ENCODE data around the gene STARD5. TPM values are rescaled to one million over a fixed set of nuclear protein-coding genes. Genes with fewer than 3 reads are reported as not detected.

The STARD5 gene
- total RNA-seq, 1 experiment from 2014 or later = 3.4 TPM

DNA sequence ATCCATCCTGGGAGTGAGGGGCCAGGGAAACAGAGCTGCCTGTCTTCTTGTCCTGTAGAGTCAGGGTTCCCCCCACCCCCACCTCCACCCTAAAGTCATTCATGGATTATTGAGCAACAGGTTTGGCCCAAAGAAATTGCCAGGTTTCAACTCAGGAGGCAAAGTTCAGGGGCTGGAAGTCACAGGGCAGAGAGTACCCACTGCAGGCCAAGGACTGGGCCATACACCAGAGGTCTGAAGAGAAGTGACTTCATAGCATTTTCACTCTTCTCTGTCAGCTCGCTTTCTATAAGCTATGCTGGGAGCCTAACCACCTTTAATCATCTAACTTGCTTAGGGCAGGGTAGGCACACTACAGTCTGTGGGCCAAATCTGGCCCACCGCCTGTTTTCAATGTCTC, 50.1 kb downstream of the STARD5 start:
- no peak overlapping the region for H3K27ac Mint-ChIP-seq (ENCODE audit: low read depth, unreplicated experiment)
- TF ChIP-seq, protein P1, sequence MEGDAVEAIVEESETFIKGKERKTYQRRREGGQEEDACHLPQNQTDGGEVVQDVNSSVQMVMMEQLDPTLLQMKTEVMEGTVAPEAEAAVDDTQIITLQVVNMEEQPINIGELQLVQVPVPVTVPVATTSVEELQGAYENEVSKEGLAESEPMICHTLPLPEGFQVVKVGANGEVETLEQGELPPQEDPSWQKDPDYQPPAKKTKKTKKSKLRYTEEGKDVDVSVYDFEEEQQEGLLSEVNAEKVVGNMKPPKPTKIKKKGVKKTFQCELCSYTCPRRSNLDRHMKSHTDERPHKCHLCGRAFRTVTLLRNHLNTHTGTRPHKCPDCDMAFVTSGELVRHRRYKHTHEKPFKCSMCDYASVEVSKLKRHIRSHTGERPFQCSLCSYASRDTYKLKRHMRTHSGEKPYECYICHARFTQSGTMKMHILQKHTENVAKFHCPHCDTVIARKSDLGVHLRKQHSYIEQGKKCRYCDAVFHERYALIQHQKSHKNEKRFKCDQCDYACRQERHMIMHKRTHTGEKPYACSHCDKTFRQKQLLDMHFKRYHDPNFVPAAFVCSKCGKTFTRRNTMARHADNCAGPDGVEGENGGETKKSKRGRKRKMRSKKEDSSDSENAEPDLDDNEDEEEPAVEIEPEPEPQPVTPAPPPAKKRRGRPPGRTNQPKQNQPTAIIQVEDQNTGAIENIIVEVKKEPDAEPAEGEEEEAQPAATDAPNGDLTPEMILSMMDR (IDR thresholded peaks at IDR 0.05; ENCODE audit: unreplicated experiment) = no peak
- no peak overlapping the region for H3K4me3 Mint-ChIP-seq (ENCODE audit: unreplicated experiment)
- peaks cover 6% of the 10 kb centered on the region for H3K4me1 Mint-ChIP-seq (ENCODE audit: insufficient read depth, unreplicated experiment)
- no peak for DNase-seq (ENCODE audit: unreplicated experiment)
- no peaks in the 10 kb centered on the region for H3K36me3 Mint-ChIP-seq (ENCODE audit: insufficient read depth, unreplicated experiment)
- CTCF ChIA-PET = interaction anchor here (0.8 to 16.3 kb wide), 8 partner anchors 8 to 165 kb away, joined by 4 to 318 read pairs (median 15); no protein-coding TSS in a partner anchor
- intact Hi-C loops (cut with micrococcal nuclease) = loop anchor here (10.0 kb wide), 1 partner anchor 671 kb away; no protein-coding TSS in a partner anchor
- H3K9me3 Mint-ChIP-seq (ENCODE audit: unreplicated experiment) = peaks cover 7% of the 10 kb centered on the region
- no peaks in the 10 kb centered on the region for H3K27me3 Mint-ChIP-seq (ENCODE audit: insufficient read depth, unreplicated experiment)
- POLR2A ChIA-PET = interaction anchor here (0.9 to 3.0 kb wide), 3 partner anchors 126 to 658 kb away, joined by 3 to 15 read pairs (median 5); no protein-coding TSS in a partner anchor
- BruUV-seq (replicated peaks) = no TSS peak

DNA sequence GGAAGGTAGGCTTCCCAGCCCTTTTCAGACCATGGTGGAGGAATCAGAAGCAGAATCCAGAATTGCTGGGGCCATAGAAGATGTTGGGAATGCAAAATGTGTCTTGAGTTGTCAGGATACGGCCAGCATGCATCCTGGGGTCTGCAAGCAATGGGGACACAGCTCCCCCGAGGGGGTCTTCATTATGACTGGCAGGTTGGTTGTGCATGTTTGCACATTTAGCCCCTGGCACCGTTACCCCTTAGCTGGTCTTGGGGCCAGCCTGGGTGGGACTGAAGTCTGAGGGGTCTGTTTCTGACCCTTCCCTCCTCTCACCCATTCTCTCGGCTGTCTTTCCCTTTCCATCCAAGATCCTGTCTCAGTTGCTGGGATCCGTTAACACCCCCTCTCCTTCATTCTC, 50.7 kb downstream of the STARD5 start:
- no peak overlapping the region for H3K27ac Mint-ChIP-seq (ENCODE audit: low read depth, unreplicated experiment)
- H3K4me1 Mint-ChIP-seq (ENCODE audit: insufficient read depth, unreplicated experiment) = peaks cover 6% of the 10 kb centered on the region
- H3K36me3 Mint-ChIP-seq (ENCODE audit: insufficient read depth, unreplicated experiment) = no peaks in the 10 kb centered on the region
- DNase-seq (ENCODE audit: unreplicated experiment) = no peak
- intact Hi-C loops (cut with micrococcal nuclease) = loop anchor here (10.0 kb wide), 1 partner anchor 672 kb away; no protein-coding TSS in a partner anchor
- ChIA-PET CTCF (interaction anchor here (1.1 to 16.3 kb wide), 5 partner anchors 8 to 285 kb away, joined by 3 to 318 read pairs (median 20); no protein-coding TSS in a partner anchor), POLR2A (interaction anchor here (0.6 to 1.8 kb wide), 3 partner anchors 129 to 658 kb away, joined by 3 to 5 read pairs (median 3); no protein-coding TSS in a partner anchor)
- no peak overlapping the region for H3K4me3 Mint-ChIP-seq (ENCODE audit: unreplicated experiment)
- BruUV-seq (replicated peaks) = no TSS peak
- peaks cover 7% of the 10 kb centered on the region for H3K9me3 Mint-ChIP-seq (ENCODE audit: unreplicated experiment)
- H3K27me3 Mint-ChIP-seq (ENCODE audit: insufficient read depth, unreplicated experiment) = no peaks in the 10 kb centered on the region
- TF ChIP-seq, protein P1 (IDR thresholded peaks at IDR 0.05; ENCODE audit: unreplicated experiment) = no peak

DNA sequence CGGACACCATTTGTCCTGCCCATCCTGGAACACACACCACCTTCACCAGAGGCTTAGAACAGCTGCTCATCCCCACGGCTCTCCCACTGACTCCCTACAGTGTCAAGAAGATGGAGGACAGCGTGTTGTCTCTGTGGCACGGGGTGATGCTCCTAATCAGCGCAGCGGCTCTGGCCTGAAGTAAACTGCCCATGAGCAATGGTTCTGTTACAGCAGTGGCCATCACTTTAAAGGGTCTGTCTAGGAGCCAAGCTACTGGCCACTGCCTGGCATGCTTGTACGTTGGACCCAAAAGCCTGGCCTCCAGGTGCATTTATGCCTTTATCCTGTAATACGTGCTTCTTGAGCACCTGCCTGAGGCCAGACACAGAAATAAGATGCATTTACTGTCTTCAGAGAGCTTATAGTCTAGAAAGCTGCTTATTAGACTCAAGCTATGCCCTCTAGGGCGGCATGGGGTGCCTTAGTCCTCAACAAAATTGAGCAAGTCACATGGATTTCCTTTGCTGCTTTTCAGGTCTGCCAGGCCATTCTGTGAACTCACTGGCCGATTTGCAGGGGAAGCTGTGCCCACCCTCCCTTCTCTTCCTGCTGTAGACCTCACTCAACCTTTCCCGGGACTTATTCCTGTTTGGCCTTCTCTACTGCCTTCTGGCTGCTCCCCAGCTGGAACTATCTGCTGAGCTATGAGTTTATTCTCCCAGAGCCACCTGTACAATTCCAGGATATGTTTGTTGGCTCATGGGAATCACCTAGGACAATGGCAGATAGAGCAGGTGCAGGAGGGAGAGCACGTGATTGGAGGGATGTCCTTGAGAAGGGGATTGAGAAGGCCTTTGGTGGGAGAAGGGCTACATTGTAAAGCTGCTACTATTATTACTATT, 51.9 kb downstream of the STARD5 start:
- H3K4me1 Mint-ChIP-seq (ENCODE audit: insufficient read depth, unreplicated experiment) = peaks cover 6% of the 10 kb centered on the region
- intact Hi-C loops (cut with micrococcal nuclease) = loop anchor here (10.0 kb wide), 1 partner anchor 673 kb away; no protein-coding TSS in a partner anchor
- H3K27ac Mint-ChIP-seq (ENCODE audit: low read depth, unreplicated experiment) = no peak overlapping the region
- no peak for DNase-seq (ENCODE audit: unreplicated experiment)
- BruUV-seq (replicated peaks) = no TSS peak
- ChIA-PET CTCF (interaction anchor here (0.6 to 16.3 kb wide), 7 partner anchors 9 to 284 kb away, joined by 3 to 459 read pairs (median 5); no protein-coding TSS in a partner anchor), POLR2A (no interaction called here)
- TF ChIP-seq, protein P1 (IDR thresholded peaks at IDR 0.05; ENCODE audit: unreplicated experiment) = no peak
- H3K4me3 Mint-ChIP-seq (ENCODE audit: unreplicated experiment) = no peak overlapping the region
- H3K9me3 Mint-ChIP-seq (ENCODE audit: unreplicated experiment) = peaks cover 4% of the 10 kb centered on the region
- H3K27me3 Mint-ChIP-seq (ENCODE audit: insufficient read depth, unreplicated experiment) = no peaks in the 10 kb centered on the region
- H3K36me3 Mint-ChIP-seq (ENCODE audit: insufficient read depth, unreplicated experiment) = no peaks in the 10 kb centered on the region
